ENCODE measurements around the gene PET100.

The PET100 gene

GRCh38 chr19:7612282-7613274 lies 17.0 kb upstream of the PET100 start:
- no peak for DNase-seq (ENCODE audit: low read depth in 2 of 2)

GRCh38 chr19:7614859-7615741 lies 14.5 kb upstream of the PET100 start:
- DNase-seq (ENCODE audit: low read depth in 2 of 2), result no peak

- DNase-seq (ENCODE audit: low read depth in 2 of 2), result no peak
These were observed 12.4 kb upstream of the PET100 start for GRCh38 chr19:7617172-7617571.

- DNase-seq (ENCODE audit: low read depth in 2 of 2), result no peak
These were observed 11.9 kb upstream of the PET100 start for GRCh38 chr19:7617735-7618134.

- DNase-seq (ENCODE audit: low read depth in 2 of 2), result no peak
These were observed 11.2 kb upstream of the PET100 start for GRCh38 chr19:7618348-7618747.

- no peak for DNase-seq (ENCODE audit: low read depth in 2 of 2)
These were observed 10.7 kb upstream of the PET100 start for GRCh38 chr19:7618771-7619510.

- DNase-seq (ENCODE audit: low read depth in 2 of 2), result no peak
These were observed 9.7 kb upstream of the PET100 start for GRCh38 chr19:7619671-7620441.

GRCh38 chr19:7620442-7621412 lies 8.9 kb upstream of the PET100 start:
- DNase-seq (ENCODE audit: low read depth in 2 of 2), result no peak

GRCh38 chr19:7622933-7623685 lies 6.5 kb upstream of the PET100 start:
- no peak for DNase-seq (ENCODE audit: low read depth in 2 of 2)

GRCh38 chr19:7623725-7624603 lies 5.6 kb upstream of the PET100 start:
- DNase-seq (ENCODE audit: low read depth in 2 of 2), result no peak

GRCh38 chr19:7624810-7625209 lies 4.8 kb upstream of the PET100 start:
- DNase-seq (ENCODE audit: low read depth in 2 of 2), result no peak

- DNase-seq (ENCODE audit: low read depth in 2 of 2), result no peak
These were observed 3.7 kb upstream of the PET100 start for GRCh38 chr19:7625763-7626372.

- DNase-seq (ENCODE audit: low read depth in 2 of 2), result no peak
These were observed 2.4 kb upstream of the PET100 start for GRCh38 chr19:7627166-7627565.

- DNase-seq (ENCODE audit: low read depth in 2 of 2), result no peak
These were observed 843 bp upstream of the PET100 start for GRCh38 chr19:7628589-7629311.

- no peak for DNase-seq (ENCODE audit: low read depth in 2 of 2)
These were observed 2.0 kb downstream of the PET100 start for GRCh38 chr19:7631577-7631976.

- DNase-seq (ENCODE audit: low read depth in 2 of 2), result no peak
These were observed 3.0 kb downstream of the PET100 start for GRCh38 chr19:7632340-7633203.

All from fibroblast of skin of left biceps (primary cell).